Stimulated activated CD8-positive, alpha-beta memory T cell treated with anti-CD3 and anti-CD28 coated beads, Interleukin-15, amount 100 ng/mL, for 4 hours (primary cell): Measurements from ENCODE around the gene HPCA.

Source experiments
- DNase-seq, 2 donors: peaks; one replicate each; pipeline ENCODE4 v3.0.0-alpha.2; 2020; ENCODE audit warnings: low read depth in 2 of 2

HPCA gene

GRCh38 chr1:32934535-32934934, 48.2 kb downstream of the HPCA start:
- no peak for DNase-seq

GRCh38 chr1:32937061-32937460, 50.8 kb downstream of the HPCA start:
- DNase-seq, result no peak

DNA sequence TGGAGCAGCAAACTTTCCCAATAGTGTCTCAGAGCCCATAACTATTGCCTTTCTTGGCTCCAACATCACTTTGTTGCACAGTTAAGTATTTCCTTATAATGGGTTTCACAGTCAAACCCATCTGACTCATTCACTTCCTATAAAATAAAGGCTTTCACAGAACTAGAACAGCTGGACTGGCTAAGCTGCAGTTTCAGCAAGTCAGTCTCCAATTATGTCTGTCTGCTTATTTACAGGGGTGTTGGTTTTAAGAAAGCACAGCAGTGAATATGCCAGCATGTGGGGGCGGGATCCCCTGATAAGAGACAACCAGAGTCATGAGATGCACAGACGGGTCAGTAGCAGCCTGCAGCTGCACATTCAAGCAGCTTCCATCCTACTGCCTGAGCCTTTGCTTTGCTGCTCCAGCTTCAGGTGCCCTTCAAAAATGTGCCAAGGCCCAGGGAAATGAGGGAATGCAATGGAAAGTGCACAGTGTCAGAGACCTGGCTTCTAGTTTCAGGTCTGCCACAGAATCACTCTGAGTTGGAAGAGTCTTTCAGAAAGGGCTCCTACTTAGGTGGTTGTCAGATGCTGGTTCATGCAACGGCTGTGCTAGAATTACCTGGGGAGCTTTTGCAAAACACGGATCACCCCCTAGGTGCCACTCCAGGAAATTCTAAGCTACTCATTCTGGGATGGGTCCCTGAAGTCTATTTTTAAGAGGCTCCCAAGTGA, 53.5 kb downstream of the HPCA start:
- DNase-seq, result no peak

DNA sequence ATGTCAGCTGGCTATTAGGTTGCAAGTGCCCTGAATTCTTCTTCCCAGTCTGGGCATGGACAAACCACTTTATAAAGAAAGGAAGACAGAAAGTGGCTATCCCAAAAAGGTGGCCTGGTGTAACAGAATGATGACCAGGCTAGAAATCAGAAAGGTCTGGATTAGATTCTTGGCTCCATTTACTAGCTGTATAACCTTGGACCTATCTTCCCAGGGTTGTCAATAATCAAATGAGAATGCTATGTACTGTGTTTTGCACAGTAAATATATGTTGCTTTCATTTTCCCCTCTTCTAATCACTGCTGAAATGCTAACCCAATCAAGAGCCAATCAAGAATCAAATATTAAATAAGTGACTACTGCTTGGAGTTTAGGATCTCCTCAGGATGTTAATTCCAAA, 57.9 kb downstream of the HPCA start:
- no peak for DNase-seq
